ENCODE measurements around the gene KBTBD8.

DNA sequence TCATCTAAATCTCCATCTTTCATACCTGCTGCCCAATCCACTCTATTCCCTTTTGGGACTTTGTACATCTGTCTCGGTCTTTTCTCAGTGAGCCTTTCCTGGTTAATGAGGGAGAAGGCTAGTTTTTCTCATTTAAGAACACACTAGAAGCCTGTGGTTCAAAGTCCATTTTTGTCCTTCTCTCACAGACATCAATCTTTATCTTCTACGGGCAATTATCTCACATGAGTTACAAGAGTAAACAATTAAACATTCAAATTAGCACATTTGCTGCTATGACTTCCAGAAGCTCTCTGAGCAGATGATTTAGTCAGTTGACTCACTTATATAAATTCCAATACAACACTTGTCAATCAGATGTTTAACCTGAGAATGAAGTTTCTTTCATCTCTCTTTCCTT lies 49.3 kb upstream of the KBTBD8 start:
- no peak for TF ChIP-seq POLR2A (IDR thresholded peaks at IDR 0.05; ENCODE audit: control extremely low read depth in 1 of 2, low read depth in 2 of 2, low read length in 2 of 2)
- TF ChIP-seq CTCF (IDR thresholded peaks at IDR 0.05; ENCODE audit: control extremely low read depth in 1 of 3, insufficient read depth in 1 of 3, low read depth in 1 of 3, low read length in 3 of 3): no peak
- no peak for TF ChIP-seq KDM5A (IDR thresholded peaks at IDR 0.05; ENCODE audit: low read length)
- TF ChIP-seq SIX5 (IDR thresholded peaks at IDR 0.05; ENCODE audit: low read depth, low read length): no peak
- TF ChIP-seq EZH2 (IDR thresholded peaks at IDR 0.05; ENCODE audit: low read depth, low read length, severe bottlenecking): no peak
- TF ChIP-seq YY1 (IDR thresholded peaks at IDR 0.05; ENCODE audit: low read depth, low read length): no peak
- no peak for TF ChIP-seq ZNF274 (IDR thresholded peaks at IDR 0.05; ENCODE audit: borderline replicate concordance, extremely low read depth, low read length)
- no peak for TF ChIP-seq CBX5 (IDR thresholded peaks at IDR 0.05; ENCODE audit: low read depth, low read length)
